WTC11 (cell line): ENCODE data around the gene MED4. TPM values are rescaled to one million over a fixed set of nuclear protein-coding genes. Genes with fewer than 3 reads are reported as not detected.

Experiments
- ATAC-seq: fragments of 200-7000 bp; cut with Tn5 transposase; 2 replicates; pipeline ENCODE4 v1.10.0; 2021; ENCODE audit warnings: mild to moderate bottlenecking, moderate library complexity
- CTCF ChIA-PET: fragments of 300-600 bp; sonication (Branson Sonifier 250); formaldehyde crosslinking; loops from one replicate; lab custom pipeline; 2021; ENCODE audit warnings: antibody characterized with exemption; lab: Charles Lee
- POLR2A ChIA-PET: fragments of 350-600 bp; sonication (Branson Sonifier 250); formaldehyde crosslinking; loops from one replicate; lab custom pipeline; 2021; ENCODE audit warnings: antibody characterized with exemption; lab: Charles Lee
- DNase-seq: peaks from one replicate; pipeline ENCODE4 v3.0.0; 2021; ENCODE audit warnings: low spot score
- H3K27ac Mint-ChIP-seq: 2 replicates; pipeline ENCODE4 v1.8.0; 2021; ENCODE audit warnings: mixed read lengths
- H3K27me3 Mint-ChIP-seq: 2 replicates; pipeline ENCODE4 v1.8.0; 2021; ENCODE audit warnings: low read depth, mild to moderate bottlenecking, moderate library complexity, mixed read lengths
- H3K36me3 Mint-ChIP-seq: 2 replicates; pipeline ENCODE4 v1.8.0; 2021; ENCODE audit warnings: mixed read lengths
- H3K4me1 Mint-ChIP-seq: 2 replicates; pipeline ENCODE4 v1.8.0; 2022; ENCODE audit warnings: mixed read lengths
- H3K4me3 Mint-ChIP-seq: 2 replicates; pipeline ENCODE4 v1.8.0; 2021; ENCODE audit warnings: mild to moderate bottlenecking, moderate library complexity, mixed read lengths
- H3K9me3 Mint-ChIP-seq: 2 replicates; pipeline ENCODE4 v1.8.0; 2021; ENCODE audit warnings: mixed read lengths
- CREB1 ChIP-seq: sonication (generic); formaldehyde crosslinking; IDR thresholded peaks from 2 replicates; pipeline ENCODE4 v1.8.0; 2023; ENCODE audit warnings: mild to moderate bottlenecking, missing genetic modification reagents
- ELF4 ChIP-seq: sonication (generic); formaldehyde crosslinking; IDR thresholded peaks from 2 replicates; pipeline ENCODE4 v1.8.1; 2022; ENCODE audit warnings: low read depth, mild to moderate bottlenecking, moderate library complexity, missing genetic modification reagents
- EMX1 ChIP-seq: fragments of 250-450 bp; sonication (Bioruptor Pico); IDR thresholded peaks from 2 replicates; pipeline ENCODE4 v1.8.0; 2021; ENCODE audit warnings: mild to moderate bottlenecking
- FOXP4 ChIP-seq: sonication (generic); formaldehyde crosslinking; IDR thresholded peaks from 2 replicates; pipeline ENCODE4 v1.8.0; 2022; ENCODE audit warnings: mild to moderate bottlenecking, missing genetic modification reagents
- GABPB1 ChIP-seq: sonication (generic); formaldehyde crosslinking; IDR thresholded peaks from 2 replicates; pipeline ENCODE4 v1.8.1; 2023; ENCODE audit warnings: mild to moderate bottlenecking, missing genetic modification reagents
- GRHL2 ChIP-seq: fragments of 250-450 bp; sonication (Bioruptor Pico); IDR thresholded peaks from 2 replicates; pipeline ENCODE4 v1.8.0; 2022; ENCODE audit warnings: mild to moderate bottlenecking, moderate library complexity; ENCODE audit not compliant: insufficient replicate concordance, severe bottlenecking
- IRF2 ChIP-seq: sonication (generic); formaldehyde crosslinking; IDR thresholded peaks from 2 replicates; pipeline ENCODE4 v1.8.0; 2022; ENCODE audit warnings: low read depth, missing genetic modification reagents, borderline replicate concordance
- KAT7 ChIP-seq: sonication (generic); formaldehyde crosslinking; IDR thresholded peaks from 2 replicates; pipeline ENCODE4 v1.8.1; 2023; ENCODE audit warnings: missing genetic modification reagents, mild to moderate bottlenecking, borderline replicate concordance
- MYBL2 ChIP-seq: sonication (generic); formaldehyde crosslinking; IDR thresholded peaks from 2 replicates; pipeline ENCODE4 v1.8.1; 2023; ENCODE audit warnings: mild to moderate bottlenecking, moderate library complexity, missing genetic modification reagents
- NFYB ChIP-seq: sonication (generic); formaldehyde crosslinking; conservative IDR thresholded peaks from 2 replicates; pipeline ENCODE4 v1.8.0; 2022; ENCODE audit warnings: low read depth, missing genetic modification reagents
- SMAD4 ChIP-seq: sonication (generic); formaldehyde crosslinking; IDR thresholded peaks from 2 replicates; pipeline ENCODE4 v1.8.0; 2022; ENCODE audit warnings: mild to moderate bottlenecking, missing genetic modification reagents
- TCF7 ChIP-seq: sonication (generic); formaldehyde crosslinking; IDR thresholded peaks from 2 replicates; pipeline ENCODE4 v1.8.0; 2022; ENCODE audit warnings: mild to moderate bottlenecking, low read depth, missing genetic modification reagents, moderate library complexity
- ZBTB21 ChIP-seq: sonication (generic); formaldehyde crosslinking; IDR thresholded peaks from 2 replicates; pipeline ENCODE4 v1.8.1; 2023; ENCODE audit warnings: mild to moderate bottlenecking, missing genetic modification reagents, borderline replicate concordance
- ZNF121 ChIP-seq: sonication (generic); formaldehyde crosslinking; IDR thresholded peaks from 2 replicates; pipeline ENCODE4 v1.8.0; 2023; ENCODE audit warnings: missing genetic modification reagents
- ZNF219 ChIP-seq: sonication (generic); formaldehyde crosslinking; IDR thresholded peaks from 2 replicates; pipeline ENCODE4 v1.8.0; 2023; ENCODE audit warnings: missing genetic modification reagents, mild to moderate bottlenecking, borderline replicate concordance
- ZNF317 ChIP-seq: sonication (generic); formaldehyde crosslinking; IDR thresholded peaks from 2 replicates; pipeline ENCODE4 v1.8.1; 2023; ENCODE audit warnings: low read depth, mild to moderate bottlenecking, moderate library complexity, missing genetic modification reagents, borderline replicate concordance
- total RNA-seq: library from RNA; stranded (reverse); gene quantifications from 3 replicates; pipeline ENCODE4 v1.2.3, GENCODE V29; 2021
- TF ChIP-seq, protein P1 (sequence below): sonication (generic); formaldehyde crosslinking; IDR thresholded peaks from 2 replicates; pipeline ENCODE4 v1.8.1; 2023; ENCODE audit warnings: mild to moderate bottlenecking, missing genetic modification reagents, moderate library complexity
- TF ChIP-seq, protein P2 (sequence below): sonication (generic); formaldehyde crosslinking; IDR thresholded peaks from 2 replicates; pipeline ENCODE4 v1.8.1; 2022; ENCODE audit warnings: mild to moderate bottlenecking, missing genetic modification reagents, moderate library complexity, borderline replicate concordance
- TF ChIP-seq, protein P3 (sequence below): fragments of 250-450 bp; sonication (Bioruptor Pico); IDR thresholded peaks from 2 replicates; pipeline ENCODE4 v1.9.0; 2021; ENCODE audit warnings: mild to moderate bottlenecking

MED4 gene
- total RNA-seq, 1 experiment from 2014 or later = 48.1 TPM

- TF ChIP-seq, protein P1, sequence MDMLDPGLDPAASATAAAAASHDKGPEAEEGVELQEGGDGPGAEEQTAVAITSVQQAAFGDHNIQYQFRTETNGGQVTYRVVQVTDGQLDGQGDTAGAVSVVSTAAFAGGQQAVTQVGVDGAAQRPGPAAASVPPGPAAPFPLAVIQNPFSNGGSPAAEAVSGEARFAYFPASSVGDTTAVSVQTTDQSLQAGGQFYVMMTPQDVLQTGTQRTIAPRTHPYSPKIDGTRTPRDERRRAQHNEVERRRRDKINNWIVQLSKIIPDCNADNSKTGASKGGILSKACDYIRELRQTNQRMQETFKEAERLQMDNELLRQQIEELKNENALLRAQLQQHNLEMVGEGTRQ (CRISPR knock-in tag) = no peak
- TF ChIP-seq SMAD4 (CRISPR knock-in tag) (no peak), ZNF219 (CRISPR knock-in tag) (no peak), GABPB1 (no peak), KAT7 (CRISPR knock-in tag) (no peak), ZNF317 (no peak), FOXP4 (no peak), ZBTB21 (no peak), IRF2 (CRISPR knock-in tag) (no peak), GRHL2 (no peak), EMX1 (CRISPR knock-in tag) (no peak), ELF4 (no peak), NFYB (CRISPR knock-in tag) (no peak), CREB1 (CRISPR knock-in tag) (no peak)
- TF ChIP-seq, protein P2, sequence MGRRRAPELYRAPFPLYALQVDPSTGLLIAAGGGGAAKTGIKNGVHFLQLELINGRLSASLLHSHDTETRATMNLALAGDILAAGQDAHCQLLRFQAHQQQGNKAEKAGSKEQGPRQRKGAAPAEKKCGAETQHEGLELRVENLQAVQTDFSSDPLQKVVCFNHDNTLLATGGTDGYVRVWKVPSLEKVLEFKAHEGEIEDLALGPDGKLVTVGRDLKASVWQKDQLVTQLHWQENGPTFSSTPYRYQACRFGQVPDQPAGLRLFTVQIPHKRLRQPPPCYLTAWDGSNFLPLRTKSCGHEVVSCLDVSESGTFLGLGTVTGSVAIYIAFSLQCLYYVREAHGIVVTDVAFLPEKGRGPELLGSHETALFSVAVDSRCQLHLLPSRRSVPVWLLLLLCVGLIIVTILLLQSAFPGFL (CRISPR knock-in tag) = no peak
- no peak for ATAC-seq
- Mint-ChIP-seq H3K27ac (no peak overlapping the region), H3K9me3 (no peaks in the 10 kb centered on the region), H3K27me3 (no peaks in the 10 kb centered on the region), H3K36me3 (peaks cover 54% of the 10 kb centered on the region), H3K4me3 (no peak overlapping the region), H3K4me1 (peaks cover 4% of the 10 kb centered on the region)
- CTCF ChIA-PET = no interaction called here
- POLR2A ChIA-PET = interaction anchor here (0.9 kb wide), 1 partner anchor 671 kb away, joined by 3 read pairs; no protein-coding TSS in a partner anchor
- DNase-seq = no peak
Observed at GRCh38 chr13:48043789-48044503, 51.0 kb downstream of the MED4 start.

DNA sequence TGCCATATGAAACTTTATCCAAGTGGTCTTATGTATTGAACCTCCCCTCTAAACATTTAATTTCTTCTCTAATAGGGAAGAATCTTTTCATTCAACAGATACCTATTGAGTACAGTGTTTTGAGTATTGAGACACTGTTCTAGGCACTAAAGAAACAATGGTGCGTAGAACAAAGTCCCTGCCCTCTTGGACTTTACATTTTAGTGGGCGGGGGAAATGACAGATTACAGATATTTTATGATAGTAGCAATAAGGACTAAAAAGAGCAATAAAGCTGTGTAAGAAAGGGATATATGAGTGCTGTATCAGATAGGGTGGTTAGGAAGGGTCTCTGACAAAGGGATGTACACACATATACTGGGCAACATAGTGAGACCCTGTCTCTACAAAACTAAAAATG is 52.0 kb downstream of the MED4 start:
- Mint-ChIP-seq H3K4me3 (no peak overlapping the region), H3K27me3 (no peaks in the 10 kb centered on the region), H3K9me3 (no peaks in the 10 kb centered on the region), H3K4me1 (peaks cover 10% of the 10 kb centered on the region), H3K27ac (no peak overlapping the region)
- CTCF ChIA-PET = no interaction called here
- ATAC-seq (no peak), DNase-seq (no peak)
- TF ChIP-seq MYBL2 (CRISPR knock-in tag) (no peak), TCF7 (no peak), ZNF121 (CRISPR knock-in tag) (peak; percentile 31; the same call in 1 of the 2 replicates)
- TF ChIP-seq, protein P3, sequence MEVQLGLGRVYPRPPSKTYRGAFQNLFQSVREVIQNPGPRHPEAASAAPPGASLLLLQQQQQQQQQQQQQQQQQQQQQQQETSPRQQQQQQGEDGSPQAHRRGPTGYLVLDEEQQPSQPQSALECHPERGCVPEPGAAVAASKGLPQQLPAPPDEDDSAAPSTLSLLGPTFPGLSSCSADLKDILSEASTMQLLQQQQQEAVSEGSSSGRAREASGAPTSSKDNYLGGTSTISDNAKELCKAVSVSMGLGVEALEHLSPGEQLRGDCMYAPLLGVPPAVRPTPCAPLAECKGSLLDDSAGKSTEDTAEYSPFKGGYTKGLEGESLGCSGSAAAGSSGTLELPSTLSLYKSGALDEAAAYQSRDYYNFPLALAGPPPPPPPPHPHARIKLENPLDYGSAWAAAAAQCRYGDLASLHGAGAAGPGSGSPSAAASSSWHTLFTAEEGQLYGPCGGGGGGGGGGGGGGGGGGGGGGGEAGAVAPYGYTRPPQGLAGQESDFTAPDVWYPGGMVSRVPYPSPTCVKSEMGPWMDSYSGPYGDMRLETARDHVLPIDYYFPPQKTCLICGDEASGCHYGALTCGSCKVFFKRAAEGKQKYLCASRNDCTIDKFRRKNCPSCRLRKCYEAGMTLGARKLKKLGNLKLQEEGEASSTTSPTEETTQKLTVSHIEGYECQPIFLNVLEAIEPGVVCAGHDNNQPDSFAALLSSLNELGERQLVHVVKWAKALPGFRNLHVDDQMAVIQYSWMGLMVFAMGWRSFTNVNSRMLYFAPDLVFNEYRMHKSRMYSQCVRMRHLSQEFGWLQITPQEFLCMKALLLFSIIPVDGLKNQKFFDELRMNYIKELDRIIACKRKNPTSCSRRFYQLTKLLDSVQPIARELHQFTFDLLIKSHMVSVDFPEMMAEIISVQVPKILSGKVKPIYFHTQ (CRISPR knock-in tag) = no peak
- TF ChIP-seq, all 79 proteins: peak for 1
- POLR2A ChIA-PET = no interaction called here
- peaks cover 46% of the 10 kb centered on the region for H3K36me3 Mint-ChIP-seq
